ENCODE data around the gene HDAC4. TPM values are rescaled to one million over a fixed set of nuclear protein-coding genes. Genes with fewer than 3 reads are reported as not detected.

The HDAC4 gene
- total RNA-seq, 1 donor from 2014 or later: 11.8 TPM

DNA sequence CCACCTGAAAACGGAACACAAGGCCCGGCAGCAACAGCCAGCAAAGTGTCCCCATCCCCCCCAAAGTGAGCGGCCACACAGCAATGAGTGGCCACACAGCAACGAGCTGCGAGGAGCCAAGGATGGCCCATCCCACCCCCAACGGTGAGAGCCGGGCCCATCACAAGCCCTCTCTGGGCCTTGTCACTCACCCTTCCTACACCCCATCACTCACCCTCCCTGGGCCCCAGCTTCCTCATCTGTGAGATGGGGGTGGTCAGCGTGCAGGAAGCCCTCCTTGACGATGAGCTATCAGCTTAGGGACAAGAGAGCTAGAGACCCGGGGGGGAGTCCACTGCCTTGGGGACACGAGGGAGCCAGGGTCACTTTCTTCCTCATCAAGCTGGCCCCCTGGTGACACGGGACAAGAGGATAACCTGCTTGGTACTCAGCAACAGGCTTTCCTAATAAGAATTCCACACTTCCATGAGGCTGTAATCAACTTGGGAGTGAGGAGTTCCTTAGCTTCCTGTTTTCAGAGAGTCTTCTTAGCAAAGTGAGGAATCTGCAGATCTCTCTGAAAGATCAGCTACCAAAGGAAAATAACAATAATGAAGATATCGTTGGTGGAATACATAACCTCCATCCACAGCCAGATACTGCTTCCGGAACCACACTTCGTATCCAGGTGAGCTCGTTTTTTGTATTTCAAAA is 92.8 kb downstream of the HDAC4 start:
- Mint-ChIP-seq H3K27me3 (ENCODE audit: low read depth, unreplicated experiment) (no peaks in the 10 kb centered on the region), H3K4me1 (ENCODE audit: low read depth, unreplicated experiment) (peaks cover 2% of the 10 kb centered on the region), H3K36me3 (ENCODE audit: low read depth, unreplicated experiment) (peaks cover 4% of the 10 kb centered on the region), H3K27ac (ENCODE audit: unreplicated experiment) (no peak overlapping the region), H3K9me3 (ENCODE audit: unreplicated experiment) (no peaks in the 10 kb centered on the region), H3K4me3 (ENCODE audit: unreplicated experiment) (no peak overlapping the region)
- no peaks in the 10 kb centered on the region for H3K9me3 ChIP-seq (ENCODE audit: insufficient read depth, low read depth, low read length)
- H3K4me1 ChIP-seq (ENCODE audit: insufficient read depth, low read length): no peaks in the 10 kb centered on the region
- H2AFZ ChIP-seq (ENCODE audit: low read depth, low read length): no peak overlapping the region
- no peak for DNase-seq (ENCODE audit: low read depth)
- TF ChIP-seq, protein P1, sequence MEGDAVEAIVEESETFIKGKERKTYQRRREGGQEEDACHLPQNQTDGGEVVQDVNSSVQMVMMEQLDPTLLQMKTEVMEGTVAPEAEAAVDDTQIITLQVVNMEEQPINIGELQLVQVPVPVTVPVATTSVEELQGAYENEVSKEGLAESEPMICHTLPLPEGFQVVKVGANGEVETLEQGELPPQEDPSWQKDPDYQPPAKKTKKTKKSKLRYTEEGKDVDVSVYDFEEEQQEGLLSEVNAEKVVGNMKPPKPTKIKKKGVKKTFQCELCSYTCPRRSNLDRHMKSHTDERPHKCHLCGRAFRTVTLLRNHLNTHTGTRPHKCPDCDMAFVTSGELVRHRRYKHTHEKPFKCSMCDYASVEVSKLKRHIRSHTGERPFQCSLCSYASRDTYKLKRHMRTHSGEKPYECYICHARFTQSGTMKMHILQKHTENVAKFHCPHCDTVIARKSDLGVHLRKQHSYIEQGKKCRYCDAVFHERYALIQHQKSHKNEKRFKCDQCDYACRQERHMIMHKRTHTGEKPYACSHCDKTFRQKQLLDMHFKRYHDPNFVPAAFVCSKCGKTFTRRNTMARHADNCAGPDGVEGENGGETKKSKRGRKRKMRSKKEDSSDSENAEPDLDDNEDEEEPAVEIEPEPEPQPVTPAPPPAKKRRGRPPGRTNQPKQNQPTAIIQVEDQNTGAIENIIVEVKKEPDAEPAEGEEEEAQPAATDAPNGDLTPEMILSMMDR (IDR thresholded peaks at IDR 0.05; ENCODE audit: insufficient read depth, low read depth, low read length): no peak
- TF ChIP-seq EZH2 (IDR thresholded peaks at IDR 0.05; ENCODE audit: insufficient read depth, low read length): no peak
- no peaks in the 10 kb centered on the region for H3K36me3 ChIP-seq (ENCODE audit: insufficient read depth, low read length)
- no peak overlapping the region for H3K27ac ChIP-seq (ENCODE audit: low read depth, low read length)
- H4K20me1 ChIP-seq (ENCODE audit: insufficient read depth, low read length): peaks cover 20% of the 10 kb centered on the region
- no peak overlapping the region for H3K9ac ChIP-seq (ENCODE audit: low read length)
- FAIRE-seq: no peak
- H3K27me3 ChIP-seq (ENCODE audit: insufficient read depth, low read length): no peaks in the 10 kb centered on the region
- H3K4me2 ChIP-seq (ENCODE audit: low read length): no peak overlapping the region
- H3K4me3 ChIP-seq (ENCODE audit: insufficient read depth, low read depth, low read length): no peak overlapping the region
- H3K79me2 ChIP-seq (ENCODE audit: insufficient read depth, low read length): peaks cover 5% of the 10 kb centered on the region

DNA sequence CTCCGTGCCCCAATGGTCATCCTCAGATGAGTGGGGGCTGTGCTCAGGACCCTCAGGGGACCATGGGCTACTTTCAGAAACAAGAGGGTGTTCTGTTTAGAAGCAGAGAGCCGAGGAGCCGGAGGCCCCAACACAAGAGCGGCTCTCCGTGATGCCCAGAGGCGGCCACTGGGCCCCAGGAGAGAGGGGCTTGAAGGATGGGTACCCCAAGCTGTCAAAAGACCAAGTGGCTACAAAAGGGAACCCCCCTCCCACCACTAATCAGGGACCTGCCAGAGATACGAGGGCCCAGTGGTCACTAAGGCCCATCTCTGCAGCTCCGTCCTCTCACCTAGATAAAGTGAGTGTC is 93.6 kb downstream of the HDAC4 start:
- peaks cover 5% of the 10 kb centered on the region for H3K79me2 ChIP-seq (ENCODE audit: insufficient read depth, low read length)
- H3K27ac ChIP-seq (ENCODE audit: low read depth, low read length): no peak overlapping the region
- H3K27me3 Mint-ChIP-seq (ENCODE audit: low read depth, unreplicated experiment): no peaks in the 10 kb centered on the region
- H3K4me3 Mint-ChIP-seq (ENCODE audit: unreplicated experiment): no peak overlapping the region
- DNase-seq (ENCODE audit: low read depth) (no peak), FAIRE-seq (no peak)
- peaks cover 20% of the 10 kb centered on the region for H4K20me1 ChIP-seq (ENCODE audit: insufficient read depth, low read length)
- no peaks in the 10 kb centered on the region for H3K9me3 ChIP-seq (ENCODE audit: insufficient read depth, low read depth, low read length)
- peaks cover 2% of the 10 kb centered on the region for H3K4me1 Mint-ChIP-seq (ENCODE audit: low read depth, unreplicated experiment)
- no peak overlapping the region for H2AFZ ChIP-seq (ENCODE audit: low read depth, low read length)
- H3K36me3 ChIP-seq (ENCODE audit: insufficient read depth, low read length): no peaks in the 10 kb centered on the region
- H3K36me3 Mint-ChIP-seq (ENCODE audit: low read depth, unreplicated experiment): peaks cover 4% of the 10 kb centered on the region
- no peak overlapping the region for H3K4me3 ChIP-seq (ENCODE audit: insufficient read depth, low read depth, low read length)
- no peak overlapping the region for H3K27ac Mint-ChIP-seq (ENCODE audit: unreplicated experiment)
- H3K4me1 ChIP-seq (ENCODE audit: insufficient read depth, low read length): no peaks in the 10 kb centered on the region
- no peak overlapping the region for H3K9ac ChIP-seq (ENCODE audit: low read length)
- no peaks in the 10 kb centered on the region for H3K27me3 ChIP-seq (ENCODE audit: insufficient read depth, low read length)
- H3K4me2 ChIP-seq (ENCODE audit: low read length): no peak overlapping the region
- no peak for TF ChIP-seq EZH2 (IDR thresholded peaks at IDR 0.05; ENCODE audit: insufficient read depth, low read length)
- TF ChIP-seq, protein P1 (IDR thresholded peaks at IDR 0.05; ENCODE audit: insufficient read depth, low read depth, low read length): no peak
- no peaks in the 10 kb centered on the region for H3K9me3 Mint-ChIP-seq (ENCODE audit: unreplicated experiment)
